NB4 (cell line): ENCODE measurements around the gene VAC14.

Experiments
- MAX ChIP-seq: IDR thresholded peaks from 2 replicates; pipeline ENCODE4 v1.6.1; 2011; ENCODE audit warnings: low read depth, low read length
- MYC ChIP-seq: IDR thresholded peaks from 2 replicates; pipeline ENCODE4 v1.6.1; 2011; ENCODE audit warnings: low read depth, low read length
- POLR2A ChIP-seq: IDR thresholded peaks from 2 replicates; pipeline ENCODE4 v1.6.1; 2011; ENCODE audit warnings: mild to moderate bottlenecking; ENCODE audit not compliant: insufficient read length; ENCODE audit errors: extremely low read depth
- TF ChIP-seq, protein P1 (sequence below): IDR thresholded peaks from one replicate; pipeline ENCODE4 v1.5.1; 2012; ENCODE audit warnings: low read depth, low read length

GRCh38 chr16:70678898-70679670, 121.9 kb downstream of the VAC14 start:
- TF ChIP-seq, protein P1, sequence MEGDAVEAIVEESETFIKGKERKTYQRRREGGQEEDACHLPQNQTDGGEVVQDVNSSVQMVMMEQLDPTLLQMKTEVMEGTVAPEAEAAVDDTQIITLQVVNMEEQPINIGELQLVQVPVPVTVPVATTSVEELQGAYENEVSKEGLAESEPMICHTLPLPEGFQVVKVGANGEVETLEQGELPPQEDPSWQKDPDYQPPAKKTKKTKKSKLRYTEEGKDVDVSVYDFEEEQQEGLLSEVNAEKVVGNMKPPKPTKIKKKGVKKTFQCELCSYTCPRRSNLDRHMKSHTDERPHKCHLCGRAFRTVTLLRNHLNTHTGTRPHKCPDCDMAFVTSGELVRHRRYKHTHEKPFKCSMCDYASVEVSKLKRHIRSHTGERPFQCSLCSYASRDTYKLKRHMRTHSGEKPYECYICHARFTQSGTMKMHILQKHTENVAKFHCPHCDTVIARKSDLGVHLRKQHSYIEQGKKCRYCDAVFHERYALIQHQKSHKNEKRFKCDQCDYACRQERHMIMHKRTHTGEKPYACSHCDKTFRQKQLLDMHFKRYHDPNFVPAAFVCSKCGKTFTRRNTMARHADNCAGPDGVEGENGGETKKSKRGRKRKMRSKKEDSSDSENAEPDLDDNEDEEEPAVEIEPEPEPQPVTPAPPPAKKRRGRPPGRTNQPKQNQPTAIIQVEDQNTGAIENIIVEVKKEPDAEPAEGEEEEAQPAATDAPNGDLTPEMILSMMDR: no peak
- TF ChIP-seq MAX (no peak), POLR2A (no peak), MYC (no peak)
